Thoracic aorta (tissue), 2 donors: ENCODE results near the gene EML6. TPM values are rescaled to one million over a fixed set of nuclear protein-coding genes. Genes with fewer than 3 reads are reported as not detected.

Source experiments
- ATAC-seq: fragments of 150-250 bp; one replicate; pipeline ENCODE4 v1.8.0; 2017; ENCODE audit warnings: low read depth; ENCODE audit not compliant: insufficient number of reproducible peaks, low FRiP score
- DNase-seq: peaks from one replicate; pipeline ENCODE4 v3.0.0-alpha.2; 2020; ENCODE audit warnings: low spot score
- H3K27ac ChIP-seq, 2 donors: fragments of 200-600 bp; sonication (generic); 1 replicate in 1 of 2; 2 replicates in 1 of 2; pipeline ENCODE4 v1.5.1; 2016; ENCODE audit warnings: mild to moderate bottlenecking in 2 of 2, moderate library complexity in 2 of 2
- H3K27me3 ChIP-seq: fragments of 200-600 bp; sonication (generic); replicated peaks from 2 replicates; pipeline ENCODE4 v1.6.0; 2016; ENCODE audit warnings: mild to moderate bottlenecking; ENCODE audit not compliant: insufficient read depth
- H3K36me3 ChIP-seq: fragments of 200-600 bp; sonication (generic); one replicate; pipeline ENCODE4 v1.5.1; 2016
- H3K4me1 ChIP-seq, 2 donors: fragments of 200-600 bp; sonication (generic); 1 replicate in 1 of 2; 2 replicates in 1 of 2; pipeline versions ENCODE4 v1.5.1 to v1.6.0; 2016; ENCODE audit warnings: low read depth in 2 of 2, mild to moderate bottlenecking in 1 of 2; ENCODE audit not compliant: control insufficient read depth in 1 of 2
- H3K4me3 ChIP-seq: fragments of 200-600 bp; sonication (generic); 2 replicates; pipeline ENCODE4 v1.5.1; 2016; ENCODE audit warnings: mild to moderate bottlenecking
- H3K9me3 ChIP-seq: fragments of 200-600 bp; sonication (generic); 2 replicates; pipeline ENCODE4 v1.5.1; 2016
- total RNA-seq, 2 donors: library from RNA; depleted of rRNA; stranded (reverse); fragments of >200 nt; gene quantifications; one replicate each; pipeline versions ENCODE4 v1.1.0 to v1.2.3, GENCODE V29; 2016
- TF ChIP-seq, protein P1 (sequence below): fragments of 200-600 bp; sonication (generic); IDR thresholded peaks from one replicate; pipeline ENCODE4 v1.5.1; 2019; ENCODE audit warnings: antibody characterized with exemption

The EML6 gene
- total RNA-seq, 2 donors from 2014 or later, result 0.81 to 0.92 TPM

GRCh38 chr2:54906716-54907115, 183.3 kb downstream of the EML6 start:
- ATAC-seq (no peak), DNase-seq (no peak)
- no peaks in the 10 kb centered on the region for H3K36me3 ChIP-seq
- peaks cover 0 to 8% of the 10 kb centered on the region in 2 donors for H3K4me1 ChIP-seq
- H3K4me3 ChIP-seq, result no peak overlapping the region
- TF ChIP-seq, protein P1, sequence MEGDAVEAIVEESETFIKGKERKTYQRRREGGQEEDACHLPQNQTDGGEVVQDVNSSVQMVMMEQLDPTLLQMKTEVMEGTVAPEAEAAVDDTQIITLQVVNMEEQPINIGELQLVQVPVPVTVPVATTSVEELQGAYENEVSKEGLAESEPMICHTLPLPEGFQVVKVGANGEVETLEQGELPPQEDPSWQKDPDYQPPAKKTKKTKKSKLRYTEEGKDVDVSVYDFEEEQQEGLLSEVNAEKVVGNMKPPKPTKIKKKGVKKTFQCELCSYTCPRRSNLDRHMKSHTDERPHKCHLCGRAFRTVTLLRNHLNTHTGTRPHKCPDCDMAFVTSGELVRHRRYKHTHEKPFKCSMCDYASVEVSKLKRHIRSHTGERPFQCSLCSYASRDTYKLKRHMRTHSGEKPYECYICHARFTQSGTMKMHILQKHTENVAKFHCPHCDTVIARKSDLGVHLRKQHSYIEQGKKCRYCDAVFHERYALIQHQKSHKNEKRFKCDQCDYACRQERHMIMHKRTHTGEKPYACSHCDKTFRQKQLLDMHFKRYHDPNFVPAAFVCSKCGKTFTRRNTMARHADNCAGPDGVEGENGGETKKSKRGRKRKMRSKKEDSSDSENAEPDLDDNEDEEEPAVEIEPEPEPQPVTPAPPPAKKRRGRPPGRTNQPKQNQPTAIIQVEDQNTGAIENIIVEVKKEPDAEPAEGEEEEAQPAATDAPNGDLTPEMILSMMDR, result no peak
- H3K27me3 ChIP-seq, result no peaks in the 10 kb centered on the region
- no peak overlapping the region for H3K27ac ChIP-seq
- no peaks in the 10 kb centered on the region for H3K9me3 ChIP-seq

GRCh38 chr2:54907663-54908062, 184.2 kb downstream of the EML6 start:
- no peak for DNase-seq
- Histone ChIP-seq H3K4me3 (no peak overlapping the region), H3K36me3 (no peaks in the 10 kb centered on the region), H3K9me3 (no peaks in the 10 kb centered on the region), H3K27me3 (no peaks in the 10 kb centered on the region), H3K27ac (no peak overlapping the region), H3K4me1 (peaks cover 0 to 8% of the 10 kb centered on the region in 2 donors)
- TF ChIP-seq, protein P1, result no peak
- ATAC-seq, result no peak

DNA sequence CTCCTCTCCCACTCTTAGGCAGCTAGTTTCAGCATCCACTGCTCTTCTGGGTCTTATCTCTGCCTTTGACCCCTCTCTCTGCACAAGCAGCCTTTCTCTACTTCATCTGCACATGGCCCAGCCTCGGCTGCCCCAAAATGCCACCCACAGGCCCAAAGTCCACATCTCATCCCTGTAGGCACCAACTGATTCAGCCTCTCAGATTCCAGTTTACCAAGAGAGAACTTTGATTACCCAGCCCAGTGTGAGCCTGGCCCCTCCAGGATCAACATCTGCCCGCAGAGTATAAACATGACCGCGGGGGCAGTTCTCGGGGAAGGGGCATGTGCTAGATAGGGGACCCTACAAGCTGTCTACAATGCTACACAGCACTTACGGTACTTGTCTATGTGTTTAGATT, 185.1 kb downstream of the EML6 start:
- Histone ChIP-seq H3K27me3 (no peaks in the 10 kb centered on the region), H3K4me1 (peaks cover 0 to 8% of the 10 kb centered on the region in 2 donors), H3K36me3 (no peaks in the 10 kb centered on the region), H3K27ac (no peak overlapping the region), H3K4me3 (no peak overlapping the region), H3K9me3 (no peaks in the 10 kb centered on the region)
- no peak for ATAC-seq
- DNase-seq, result no peak
- TF ChIP-seq, protein P1, result no peak

GRCh38 chr2:54909001-54909400, 185.5 kb downstream of the EML6 start:
- TF ChIP-seq, protein P1, result no peak
- ATAC-seq, result no peak
- no peak overlapping the region for H3K27ac ChIP-seq
- no peaks in the 10 kb centered on the region for H3K36me3 ChIP-seq
- H3K27me3 ChIP-seq, result no peaks in the 10 kb centered on the region
- peaks cover 0 to 3% of the 10 kb centered on the region in 2 donors for H3K4me1 ChIP-seq
- no peak for DNase-seq
- no peak overlapping the region for H3K4me3 ChIP-seq
- no peaks in the 10 kb centered on the region for H3K9me3 ChIP-seq

- no peak for ATAC-seq
- Histone ChIP-seq H3K4me3 (no peak overlapping the region), H3K9me3 (no peaks in the 10 kb centered on the region), H3K4me1 (peaks cover 3 to 10% of the 10 kb centered on the region in 2 donors), H3K27ac (no peak overlapping the region), H3K36me3 (no peaks in the 10 kb centered on the region), H3K27me3 (no peaks in the 10 kb centered on the region)
- TF ChIP-seq, protein P1, result no peak
- DNase-seq, result no peak
These were observed 188.8 kb downstream of the EML6 start for GRCh38 chr2:54912305-54912704.
